Astrocyte (in vitro differentiated cells and primary cell): ENCODE measurements around the gene MAP3K4. TPM values are rescaled to one million over a fixed set of nuclear protein-coding genes. Genes with fewer than 3 reads are reported as not detected.
A peak's percentile ranks its signal among the peaks of the same experiment; 100 is the strongest.

ENCODE experiments used
- DNase-seq: peaks from one replicate; pipeline ENCODE4 v3.0.0-alpha.2; 2010; ENCODE audit warnings: low read depth
- FAIRE-seq: peaks from 2 replicates; lab custom pipeline; 2011; peaks lifted over from hg19 to GRCh38; lab: Jason Lieb, UNC
- H2AFZ ChIP-seq: 2 replicates; pipeline ENCODE4 v1.6.0; 2012; ENCODE audit warnings: low read depth, low read length, inconsistent platforms
- H3K27ac ChIP-seq: 2 replicates; pipeline ENCODE4 v1.5.1; 2011; ENCODE audit warnings: low read depth, low read length, inconsistent platforms
- H3K27me3 ChIP-seq: 2 replicates; pipeline ENCODE4 v1.6.0; 2011; ENCODE audit warnings: low read length, inconsistent platforms; ENCODE audit not compliant: insufficient read depth
- H3K36me3 ChIP-seq: 2 replicates; pipeline ENCODE4 v1.5.1; 2011; ENCODE audit warnings: low read length, inconsistent platforms; ENCODE audit not compliant: insufficient read depth
- H3K4me1 ChIP-seq: 2 replicates; pipeline ENCODE4 v1.5.1; 2011; ENCODE audit warnings: low read length, inconsistent platforms; ENCODE audit not compliant: insufficient read depth
- H3K4me2 ChIP-seq: 2 replicates; pipeline ENCODE4 v1.6.0; 2012; ENCODE audit warnings: low read length, inconsistent platforms
- H3K4me3 ChIP-seq: 2 replicates; pipeline ENCODE4 v1.5.1; 2011; ENCODE audit warnings: low read depth, mild to moderate bottlenecking, low read length, inconsistent platforms; ENCODE audit not compliant: insufficient read depth
- H3K79me2 ChIP-seq: 2 replicates; pipeline ENCODE4 v1.6.0; 2012; ENCODE audit warnings: mild to moderate bottlenecking, low read length, inconsistent platforms; ENCODE audit not compliant: insufficient read depth
- H3K9ac ChIP-seq: 2 replicates; pipeline ENCODE4 v1.6.0; 2012; ENCODE audit warnings: mild to moderate bottlenecking, low read length, inconsistent platforms
- H3K9me3 ChIP-seq: 2 replicates; pipeline ENCODE4 v1.5.1; 2012; ENCODE audit warnings: low read depth, mild to moderate bottlenecking, low read length, inconsistent platforms; ENCODE audit not compliant: insufficient read depth
- H4K20me1 ChIP-seq: 2 replicates; pipeline ENCODE4 v1.6.0; 2012; ENCODE audit warnings: low read length, inconsistent platforms; ENCODE audit not compliant: insufficient read depth
- H3K27ac Mint-ChIP-seq: one replicate; pipeline ENCODE4 v1.8.0; 2021; ENCODE audit warnings: mild to moderate bottlenecking, mixed read lengths; ENCODE audit not compliant: unreplicated experiment
- H3K27me3 Mint-ChIP-seq: one replicate; pipeline ENCODE4 v1.8.0; 2021; ENCODE audit warnings: low read depth, mixed read lengths; ENCODE audit not compliant: unreplicated experiment
- H3K36me3 Mint-ChIP-seq: one replicate; pipeline ENCODE4 v1.8.0; 2021; ENCODE audit warnings: low read depth, mixed read lengths; ENCODE audit not compliant: unreplicated experiment
- H3K4me1 Mint-ChIP-seq: one replicate; pipeline ENCODE4 v1.8.0; 2021; ENCODE audit warnings: low read depth, mixed read lengths; ENCODE audit not compliant: unreplicated experiment
- H3K4me3 Mint-ChIP-seq: one replicate; pipeline ENCODE4 v1.8.0; 2021; ENCODE audit warnings: mild to moderate bottlenecking, moderate library complexity, mixed read lengths; ENCODE audit not compliant: unreplicated experiment
- H3K9me3 Mint-ChIP-seq: one replicate; pipeline ENCODE4 v1.8.0; 2021; ENCODE audit warnings: mild to moderate bottlenecking, mixed read lengths; ENCODE audit not compliant: unreplicated experiment
- CTCF ChIP-seq: IDR thresholded peaks from 2 replicates; pipeline ENCODE4 v1.5.1; 2011; ENCODE audit warnings: low read depth, mild to moderate bottlenecking, inconsistent platforms, low read length, moderate library complexity; ENCODE audit not compliant: insufficient read depth
- EZH2 ChIP-seq: IDR thresholded peaks from 2 replicates; pipeline ENCODE4 v1.6.1; 2012; ENCODE audit warnings: mild to moderate bottlenecking, low read length, inconsistent platforms; ENCODE audit not compliant: insufficient read depth
- total RNA-seq: library from RNA; stranded (reverse); gene quantifications from 2 replicates; pipeline ENCODE4 v1.2.1, GENCODE V29; 2021

Gene MAP3K4
- total RNA-seq, 1 donor from 2014 or later, result 22.1 TPM

- peak; percentile 97 for FAIRE-seq
These were observed 46.9 kb downstream of the MAP3K4 start for GRCh38 chr6:161038229-161039031.

GRCh38 chr6:161041274-161041673 is 49.7 kb downstream of the MAP3K4 start:
- peaks cover 4% of the 10 kb centered on the region for H3K36me3 Mint-ChIP-seq
- Histone ChIP-seq H3K79me2 (peaks cover 25% of the 10 kb centered on the region), H3K36me3 (peaks cover 2% of the 10 kb centered on the region)

More at GRCh38 chr6:161038229-161039031, 46.9 kb downstream of the MAP3K4 start:
- peak overlapping the region; percentile 98 for H3K27ac ChIP-seq
- TF ChIP-seq EZH2 (no peak), CTCF (peak; percentile 46)
- Mint-ChIP-seq H3K4me1 (peaks cover 22% of the 10 kb centered on the region), H3K4me3 (no peak overlapping the region), H3K27me3 (no peaks in the 10 kb centered on the region), H3K27ac (peak overlapping the region; percentile 94), H3K36me3 (peaks cover 4% of the 10 kb centered on the region), H3K9me3 (no peaks in the 10 kb centered on the region)
- H3K79me2 ChIP-seq, result peaks cover 33% of the 10 kb centered on the region
- peak; percentile 100 for DNase-seq
- peak overlapping the region; percentile 74 for H3K9ac ChIP-seq
- H3K27me3 ChIP-seq, result no peaks in the 10 kb centered on the region
- peaks cover 23% of the 10 kb centered on the region for H3K4me1 ChIP-seq
- H4K20me1 ChIP-seq, result no peaks in the 10 kb centered on the region
- H3K4me3 ChIP-seq, result peak overlapping the region; percentile 2
- no peaks in the 10 kb centered on the region for H3K9me3 ChIP-seq
- H2AFZ ChIP-seq, result no peak overlapping the region
- peak overlapping the region; percentile 57 for H3K4me2 ChIP-seq
- H3K36me3 ChIP-seq, result peaks cover 2% of the 10 kb centered on the region

More at GRCh38 chr6:161041274-161041673, 49.7 kb downstream of the MAP3K4 start:
- H3K4me1 Mint-ChIP-seq, result peaks cover 21% of the 10 kb centered on the region
- TF ChIP-seq EZH2 (no peak), CTCF (no peak)
- Histone ChIP-seq H3K4me2 (no peak overlapping the region), H3K9ac (no peak overlapping the region), H4K20me1 (no peaks in the 10 kb centered on the region), H3K9me3 (no peaks in the 10 kb centered on the region), H3K4me1 (peaks cover 26% of the 10 kb centered on the region), H3K27me3 (no peaks in the 10 kb centered on the region), H3K27ac (no peak overlapping the region), H2AFZ (no peak overlapping the region), H3K4me3 (no peak overlapping the region)
- FAIRE-seq (no peak), DNase-seq (no peak)
- H3K9me3 Mint-ChIP-seq, result no peaks in the 10 kb centered on the region
- H3K27me3 Mint-ChIP-seq, result no peaks in the 10 kb centered on the region
- H3K27ac Mint-ChIP-seq, result no peak overlapping the region
- H3K4me3 Mint-ChIP-seq, result no peak overlapping the region
